Spleen (tissue), 11 donors: Measurements from ENCODE around the gene TRPC1. TPM values are rescaled to one million over a fixed set of nuclear protein-coding genes. Genes with fewer than 3 reads are reported as not detected.

Experiments used
- DNase-seq: peaks from one replicate; pipeline ENCODE4 v3.0.0-alpha.2; 2020
- H3K27ac ChIP-seq, 8 donors: fragments of 200-600 bp; sonication (generic) in 7 of 8; 1 replicate in 4 of 8; 2 replicates in 4 of 8; pipeline versions ENCODE4 v1.5.0 to v1.8.0; 2016 to 2021; ENCODE audit warnings: inconsistent platforms in 4 of 8, mild to moderate bottlenecking in 4 of 8, moderate library complexity in 1 of 8
- H3K27me3 ChIP-seq, 7 donors: fragments of 200-600 bp; sonication (generic) in 6 of 7; replicated peaks in 1 of 7; 1 replicate in 4 of 7; 2 replicates in 3 of 7; pipeline versions ENCODE4 v1.5.0 to v1.8.0; 2016 to 2021; ENCODE audit warnings: inconsistent platforms in 3 of 7, mild to moderate bottlenecking in 1 of 7
- H3K36me3 ChIP-seq, 6 donors: fragments of 200-600 bp; sonication (generic) in 5 of 6; 1 replicate in 4 of 6; 2 replicates in 2 of 6; pipeline versions ENCODE4 v1.5.0 to v1.8.0; 2016 to 2021; ENCODE audit warnings: inconsistent platforms in 2 of 6
- H3K4me1 ChIP-seq, 6 donors: fragments of 200-600 bp; sonication (generic) in 5 of 6; 1 replicate in 3 of 6; 2 replicates in 3 of 6; pipeline versions ENCODE4 v1.5.0 to v1.8.0; 2016 to 2021; ENCODE audit warnings: inconsistent platforms in 3 of 6
- H3K4me3 ChIP-seq, 8 donors: fragments of 200-600 bp; sonication (generic) in 7 of 8; 1 replicate in 4 of 8; 2 replicates in 4 of 8; pipeline versions ENCODE4 v1.5.0 to v1.8.0; 2016 to 2021; ENCODE audit warnings: inconsistent platforms in 4 of 8, mild to moderate bottlenecking in 4 of 8, moderate library complexity in 2 of 8
- H3K9me3 ChIP-seq, 8 donors: fragments of 200-600 bp; sonication (generic) in 7 of 8; 1 replicate in 4 of 8; 2 replicates in 4 of 8; pipeline versions ENCODE4 v1.5.0 to v1.8.0; 2016 to 2021; ENCODE audit warnings: inconsistent platforms in 4 of 8
- CTCF ChIP-seq, 11 experiments: fragments of 200-600 bp in 7 of 11; fragments of 450-650 bp in 4 of 11; sonication (generic) in 4 of 11; IDR thresholded peaks in 8 of 11; conservative IDR thresholded peaks in 3 of 11; 1 replicate in 7 of 11; 2 replicates in 4 of 11; pipeline versions ENCODE4 v1.4.0 to v1.8.0; 2016 to 2021; ENCODE audit warnings: antibody characterized with exemption in 11 of 11, inconsistent platforms in 4 of 11, mild to moderate bottlenecking in 1 of 11
- POLR2A ChIP-seq, 3 donors: fragments of 450-650 bp; IDR thresholded peaks; one replicate each; pipeline ENCODE4 v1.5.1; 2017; ENCODE audit warnings: antibody characterized with exemption in 3 of 3, mild to moderate bottlenecking in 1 of 3
- POLR2AphosphoS5 ChIP-seq, 3 donors: sonication (generic); formaldehyde crosslinking; IDR thresholded peaks; one replicate each; pipeline ENCODE4 v1.5.1; 2017; ENCODE audit warnings: antibody characterized with exemption in 3 of 3
- WGBS, 5 donors: extraction: QIAGEN DNeasy Blood & Tissue Kit in 3 of 5; methylation state at CpG; one replicate each; pipeline versions ENCODE4 v1.1.5 to v1.1.7; 2013 to 2018; 5-methylcytosine and 5-hydroxymethylcytosine counted together
- intact Hi-C: fragments of 100-400 bp; cut with DNase I; formaldehyde crosslinking; loops from one replicate; pipeline ENCODE4 v1.15.0; 2023; ENCODE audit warnings: low total_unique reads
- polyA plus RNA-seq, 3 donors: library from polyadenylated mRNA; stranded (reverse); fragments of 200-250 nt; gene quantifications; one replicate each; pipeline ENCODE4 v1.2.1, GENCODE V29; 2013
- small RNA-seq, 4 donors: library from RNA; depleted of rRNA; stranded (forward); fragments of <200 nt; gene quantifications; one replicate each; pipeline ENCODE3, GENCODE V24; 2016
- total RNA-seq, 7 donors: library from RNA; depleted of rRNA in 3 of 7; stranded (reverse); fragments of >200 nt in 3 of 7; fragmentation: NEBNext Ultra II Directional in 4 of 7; extraction: Animal tissue kit (Norgen Biotek cat#: 25700) in 4 of 7; gene quantifications; one replicate each; pipeline versions ENCODE4 v1.1.0 to v1.2.1, GENCODE V29; 2016 to 2021
- donor health status: healthy with polysubstance abuse.
- donor health status: DM: no; HTN: no; CAD: no; lungs with moderate emphysema.
- donor health status: DM: no; HTN: no; CAD: no.
- donor health status: Bipolar disorder and iron deficiency.
- donor health status: healthy.
- donor health status: DM: no; HTN: no; CAD: no.
- donor health status: DM: yes; HTN: yes; CAD: no.

The TRPC1 gene
- total and polyA plus RNA-seq, 10 donors: 1.7 to 21.8 (median 7.6) TPM

- Histone ChIP-seq H3K27ac (no peak overlapping the region), H3K27me3 (peaks cover 0 to 7% (median 0%) of the 10 kb centered on the region in 7 donors), H3K36me3 (no peaks in the 10 kb centered on the region), H3K9me3 (no peaks in the 10 kb centered on the region), H3K4me3 (no peak overlapping the region), H3K4me1 (peaks cover 0 to 13% (median 2%) of the 10 kb centered on the region in 6 donors)
- TF ChIP-seq POLR2AphosphoS5 (IDR thresholded peaks at IDR 0.05) (no peak), CTCF (IDR thresholded peaks at IDR 0.05 in 8 of 11, conservative IDR thresholded peaks at IDR 0.05 in 3 of 11) (no peak), POLR2A (IDR thresholded peaks at IDR 0.05) (no peak)
- intact Hi-C loops: no loop called here
- WGBS, 5 donors: 51 to 66% (median 54%) methylated on average over 10 of the region's 10 CpGs
- DNase-seq: no peak
Measured at GRCh38 chr3:142853270-142854168, 129.7 kb downstream of the TRPC1 start.

- WGBS, 5 donors: 57 to 77% (median 62%) methylated on average over 6 of the region's 6 CpGs
- no peak overlapping the region for H3K4me3 ChIP-seq
- peaks cover 0 to 15% (median 0%) of the 10 kb centered on the region in 6 donors for H3K4me1 ChIP-seq
- H3K36me3 ChIP-seq: no peaks in the 10 kb centered on the region
- H3K27me3 ChIP-seq: peaks cover 0 to 12% (median 0%) of the 10 kb centered on the region in 7 donors
- no peaks in the 10 kb centered on the region for H3K9me3 ChIP-seq
- intact Hi-C loops: no loop called here
- TF ChIP-seq CTCF (IDR thresholded peaks at IDR 0.05 in 8 of 11, conservative IDR thresholded peaks at IDR 0.05 in 3 of 11): no peak
- TF ChIP-seq POLR2A (IDR thresholded peaks at IDR 0.05): no peak
- no peak for TF ChIP-seq POLR2AphosphoS5 (IDR thresholded peaks at IDR 0.05)
- no peak overlapping the region for H3K27ac ChIP-seq
- no peak for DNase-seq
Measured at GRCh38 chr3:142857056-142857455, 133.2 kb downstream of the TRPC1 start.

Small RNA genes lying within 50 kb of the gene (small RNA-seq; reads per million reads assigned to genes)
- gene RNU7-47P: 0 reads per million in 4 donors

Other genes starting within 250 kb of the TRPC1 start
- 10 to 100 TPM; 33.9 to 64.0 (median 39.2) TPM for gene ATR, start 145.3 kb upstream of the TRPC1 start, total RNA-seq
- gene ATR, start 145.3 kb upstream of the TRPC1 start, polyA plus RNA-seq: 10 to 100 TPM; 18.4 to 24.7 (median 21.3) TPM
- 1 to 10 TPM in 6 of 7 donors, under 1 TPM in 1; 0.91 to 3.0 (median 1.7) TPM for gene PLS1, start 127.6 kb upstream of the TRPC1 start, total RNA-seq
- gene PLS1, start 127.6 kb upstream of the TRPC1 start, polyA plus RNA-seq: under 1 TPM; 0.09 to 0.45 (median 0.26) TPM
- 1 to 10 TPM; 1.8 to 8.4 (median 4.9) TPM for gene PCOLCE2, start 165.0 kb downstream of the TRPC1 start, total RNA-seq
- gene PCOLCE2, start 165.0 kb downstream of the TRPC1 start, polyA plus RNA-seq: 10 to 100 TPM in 1 of 3 donors, 1 to 10 TPM in 2; 8.9 to 18.2 (median 9.1) TPM
- gene PAQR9, start 239.6 kb downstream of the TRPC1 start, total RNA-seq: under 1 TPM in 3 of 7 donors, not detected in 4; 0.33 to 0.64 (median 0.51) TPM
- under 1 TPM in 1 of 3 donors, not detected in 2; 0.04 TPM for gene PAQR9, start 239.6 kb downstream of the TRPC1 start, polyA plus RNA-seq